SU-DHL-6 (cell line): ENCODE results near the gene PHACTR3.

Experiments used
- CTCF ChIP-seq: fragments of 200-600 bp; sonication (generic); IDR thresholded peaks from one replicate; pipeline ENCODE4 v1.5.1; 2017; ENCODE audit warnings: antibody characterized with exemption, mild to moderate bottlenecking, low read length, moderate library complexity; ENCODE audit not compliant: insufficient read depth, poor library complexity, severe bottlenecking
- EZH2phosphoT487 ChIP-seq: fragments of 200-600 bp; sonication (generic), shearing (Covaris generic); conservative IDR thresholded peaks from 2 replicates; pipeline ENCODE4 v1.6.1; 2018; ENCODE audit warnings: mild to moderate bottlenecking, antibody characterized with exemption, low read length, moderate library complexity, mixed read lengths

- TF ChIP-seq CTCF (no peak), EZH2phosphoT487 (no peak)
Observed at GRCh38 chr20:59656417-59656816, 52.1 kb downstream of the PHACTR3 start.
